ENCODE measurements around the gene SORCS2. TPM values are rescaled to one million over a fixed set of nuclear protein-coding genes. Genes with fewer than 3 reads are reported as not detected.

Gene SORCS2
- total RNA-seq, 2 experiments from 2014 or later: not detected

DNA sequence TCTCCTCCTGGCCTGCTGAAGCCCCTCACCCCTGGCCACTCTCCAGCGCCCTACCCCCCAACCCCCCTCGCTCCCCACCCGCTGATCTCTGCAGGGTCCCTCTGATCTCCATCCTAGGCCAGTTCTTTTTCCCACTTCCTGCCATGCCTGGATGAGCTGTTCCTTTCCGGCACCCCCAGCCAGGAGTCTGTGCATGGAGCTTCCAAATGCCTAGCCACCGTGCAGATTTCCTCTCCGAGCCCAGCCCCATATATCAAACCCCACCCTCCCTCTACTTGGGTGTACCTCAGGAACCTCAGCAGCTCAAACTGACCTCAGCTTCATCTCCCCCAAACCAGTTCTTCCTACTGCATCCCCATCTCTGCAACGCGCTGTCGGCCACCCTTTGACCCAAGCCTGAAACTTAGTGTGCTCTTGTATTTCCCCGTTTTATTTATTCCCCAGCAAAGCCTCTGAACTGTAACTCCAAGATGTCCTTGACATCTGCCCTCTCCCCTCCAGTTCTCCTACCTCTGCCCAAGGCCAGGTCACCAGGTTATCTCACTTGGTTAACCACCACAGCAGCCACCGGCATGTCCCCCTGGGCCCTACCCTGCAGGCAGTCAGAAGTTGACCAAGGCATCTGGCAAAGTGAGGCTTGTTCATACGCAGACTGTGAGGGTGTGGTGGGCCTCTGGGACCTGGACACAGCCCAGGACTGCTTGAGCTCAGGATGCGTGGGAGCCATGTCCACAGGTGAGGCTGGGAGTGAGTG is 437.3 kb downstream of the SORCS2 start:
- ATAC-seq (no peak), DNase-seq (no peak)
- ChIA-PET POLR2A (interaction anchor here (0.7 kb wide), 1 partner anchor 423 kb away, joined by 3 read pairs; no protein-coding TSS in a partner anchor), CTCF (no interaction called here)
- Mint-ChIP-seq H3K27ac (no peak overlapping the region), H3K4me3 (no peak overlapping the region), H3K27me3 (ENCODE audit: low read depth) (peaks cover 12% of the 10 kb centered on the region), H3K36me3 (ENCODE audit: low read depth) (no peaks in the 10 kb centered on the region), H3K9me3 (ENCODE audit: insufficient read depth) (no peaks in the 10 kb centered on the region), H3K4me1 (ENCODE audit: low read depth) (no peaks in the 10 kb centered on the region)

GRCh38 chr4:7630568-7631287 is 438.4 kb downstream of the SORCS2 start:
- no peak overlapping the region for H3K4me3 Mint-ChIP-seq
- CTCF ChIA-PET: no interaction called here

DNA sequence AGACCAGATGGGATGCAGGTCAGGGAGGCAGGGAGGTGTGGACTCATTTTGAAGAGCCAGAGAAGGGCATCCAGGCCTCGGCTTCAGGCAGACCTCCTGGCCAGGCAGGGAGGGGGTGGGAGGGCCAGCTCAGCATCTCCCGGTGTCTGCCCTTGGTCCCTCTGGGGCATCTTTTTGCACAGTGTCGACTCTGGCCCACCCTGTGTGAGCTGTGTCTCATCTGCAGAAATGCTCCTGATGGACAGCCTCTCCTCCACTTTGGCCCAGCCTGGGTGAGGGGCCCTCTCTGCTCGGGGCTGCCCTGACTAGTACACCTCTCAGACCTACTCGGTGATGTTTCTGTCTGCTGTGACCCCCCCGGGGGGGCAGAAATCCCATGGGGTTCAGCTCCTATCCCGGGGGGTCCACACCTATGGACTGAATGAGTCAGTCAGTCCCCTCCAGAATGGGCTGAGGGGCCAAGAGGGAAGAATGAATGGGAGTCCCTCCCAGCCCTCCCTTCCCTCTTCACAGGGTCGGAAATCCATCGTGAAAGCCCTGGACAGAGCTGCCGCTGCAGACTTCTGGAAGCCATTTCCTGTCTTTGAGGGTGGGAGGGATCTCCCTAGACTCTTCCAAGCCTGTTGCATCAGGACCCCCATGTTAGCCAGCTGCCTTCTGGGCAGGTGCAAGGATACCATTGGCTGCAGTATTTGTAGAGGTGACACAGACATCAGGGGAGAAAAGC is 439.1 kb downstream of the SORCS2 start:
- no peaks in the 10 kb centered on the region for H3K4me1 Mint-ChIP-seq (ENCODE audit: low read depth)
- no peak for DNase-seq
- no peak for ATAC-seq
- no peaks in the 10 kb centered on the region for H3K36me3 Mint-ChIP-seq (ENCODE audit: low read depth)
- H3K4me3 Mint-ChIP-seq: no peak overlapping the region
- ChIA-PET CTCF (no interaction called here), POLR2A (no interaction called here)
- H3K9me3 Mint-ChIP-seq (ENCODE audit: insufficient read depth): no peaks in the 10 kb centered on the region
- no peak overlapping the region for H3K27ac Mint-ChIP-seq
- peaks cover 8% of the 10 kb centered on the region for H3K27me3 Mint-ChIP-seq (ENCODE audit: low read depth)

More at GRCh38 chr4:7630568-7631287, 438.4 kb downstream of the SORCS2 start:
- H3K27me3 Mint-ChIP-seq (ENCODE audit: low read depth): peaks cover 8% of the 10 kb centered on the region
- H3K9me3 Mint-ChIP-seq (ENCODE audit: insufficient read depth): no peaks in the 10 kb centered on the region
- ATAC-seq (no peak), DNase-seq (no peak)
- H3K27ac Mint-ChIP-seq: no peak overlapping the region
- no peaks in the 10 kb centered on the region for H3K36me3 Mint-ChIP-seq (ENCODE audit: low read depth)
- POLR2A ChIA-PET: no interaction called here
- H3K4me1 Mint-ChIP-seq (ENCODE audit: low read depth): no peaks in the 10 kb centered on the region

DNA sequence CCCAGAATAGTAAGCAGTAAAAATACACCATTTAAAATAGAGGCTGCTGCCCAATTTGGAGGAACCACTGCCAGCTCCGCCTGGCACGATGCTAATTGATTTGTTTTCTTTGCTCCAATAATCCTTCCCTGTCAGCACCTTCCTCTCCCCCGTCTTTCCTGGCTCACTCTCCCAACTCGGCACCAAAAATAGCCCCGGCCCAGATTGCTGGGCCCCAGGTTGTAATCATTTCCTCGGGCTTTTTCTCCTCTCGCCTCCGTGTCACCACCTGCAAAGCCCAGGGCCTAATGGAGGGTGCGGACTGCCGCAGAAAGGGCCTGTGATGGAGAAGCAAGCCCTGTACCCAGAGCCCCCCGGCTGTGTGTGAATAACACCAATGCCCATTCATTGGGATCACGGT is 440.0 kb downstream of the SORCS2 start:
- ChIA-PET CTCF (no interaction called here), POLR2A (no interaction called here)

GRCh38 chr4:7632971-7633370 is 440.6 kb downstream of the SORCS2 start:
- ChIA-PET CTCF (no interaction called here), POLR2A (no interaction called here)
- H3K27me3 Mint-ChIP-seq (ENCODE audit: low read depth): peaks cover 8% of the 10 kb centered on the region
- no peaks in the 10 kb centered on the region for H3K9me3 Mint-ChIP-seq (ENCODE audit: insufficient read depth)
- H3K27ac Mint-ChIP-seq: no peak overlapping the region
- H3K36me3 Mint-ChIP-seq (ENCODE audit: low read depth): no peaks in the 10 kb centered on the region
- ATAC-seq (no peak), DNase-seq (no peak)
- no peaks in the 10 kb centered on the region for H3K4me1 Mint-ChIP-seq (ENCODE audit: low read depth)
- H3K4me3 Mint-ChIP-seq: no peak overlapping the region

More for the DNA sequence above, 440.0 kb downstream of the SORCS2 start:
- no peak for DNase-seq
- no peak overlapping the region for H3K4me3 Mint-ChIP-seq
- no peak overlapping the region for H3K27ac Mint-ChIP-seq
- H3K27me3 Mint-ChIP-seq (ENCODE audit: low read depth): peaks cover 8% of the 10 kb centered on the region
- H3K36me3 Mint-ChIP-seq (ENCODE audit: low read depth): no peaks in the 10 kb centered on the region
- H3K4me1 Mint-ChIP-seq (ENCODE audit: low read depth): no peaks in the 10 kb centered on the region
- no peaks in the 10 kb centered on the region for H3K9me3 Mint-ChIP-seq (ENCODE audit: insufficient read depth)
- ATAC-seq: no peak

- ChIA-PET POLR2A (no interaction called here), CTCF (no interaction called here)
- DNase-seq: no peak
- ATAC-seq: no peak
- peaks cover 8% of the 10 kb centered on the region for H3K27me3 Mint-ChIP-seq (ENCODE audit: low read depth)
- H3K27ac Mint-ChIP-seq: no peak overlapping the region
- H3K4me3 Mint-ChIP-seq: no peak overlapping the region
- H3K36me3 Mint-ChIP-seq (ENCODE audit: low read depth): no peaks in the 10 kb centered on the region
- H3K9me3 Mint-ChIP-seq (ENCODE audit: insufficient read depth): no peaks in the 10 kb centered on the region
- H3K4me1 Mint-ChIP-seq (ENCODE audit: low read depth): no peaks in the 10 kb centered on the region
Measured at GRCh38 chr4:7634661-7635251, 442.4 kb downstream of the SORCS2 start.

DNA sequence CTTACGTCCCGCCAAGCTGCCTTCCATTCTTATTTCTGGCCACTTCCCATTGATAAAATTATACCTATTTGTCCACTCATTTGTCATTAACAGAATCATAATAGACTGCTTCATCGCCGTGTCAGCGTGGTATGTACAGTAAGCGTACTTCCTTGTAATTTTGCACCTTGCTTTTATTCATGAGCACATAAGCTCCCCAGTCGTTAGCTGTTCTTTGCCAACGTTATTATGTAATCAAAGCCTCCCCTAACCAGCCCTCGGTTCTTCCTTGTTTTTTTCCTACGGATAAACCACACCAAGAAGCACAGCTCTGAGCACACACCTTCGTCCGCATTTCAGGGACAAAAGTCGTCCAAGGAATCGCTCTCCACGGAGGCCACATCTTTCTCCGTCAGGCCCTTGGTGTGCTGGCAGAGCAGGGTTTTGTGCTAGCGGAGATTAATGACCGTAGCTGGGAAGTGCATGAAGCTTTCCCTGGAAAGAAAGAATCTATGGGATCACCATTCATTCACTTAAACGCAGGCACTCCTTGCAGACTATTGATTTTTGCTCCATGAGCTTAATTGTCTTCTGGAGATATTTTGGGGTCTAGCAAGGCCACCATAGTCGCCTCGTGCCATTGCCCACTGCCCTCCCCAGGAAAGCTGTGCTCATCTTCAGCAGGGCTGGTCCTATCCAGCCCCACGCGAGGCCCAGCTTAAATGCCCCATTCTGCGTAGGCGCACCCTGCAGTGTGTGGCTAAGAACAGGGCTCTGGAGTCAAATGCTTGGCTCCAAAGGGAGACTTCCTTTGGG is 443.3 kb downstream of the SORCS2 start:
- Mint-ChIP-seq H3K4me1 (ENCODE audit: low read depth) (no peaks in the 10 kb centered on the region), H3K9me3 (ENCODE audit: insufficient read depth) (no peaks in the 10 kb centered on the region), H3K27me3 (ENCODE audit: low read depth) (peaks cover 8% of the 10 kb centered on the region), H3K36me3 (ENCODE audit: low read depth) (no peaks in the 10 kb centered on the region), H3K4me3 (no peak overlapping the region), H3K27ac (no peak overlapping the region)
- POLR2A ChIA-PET: no interaction called here
- CTCF ChIA-PET: no interaction called here
- no peak for DNase-seq
- ATAC-seq: no peak

DNA sequence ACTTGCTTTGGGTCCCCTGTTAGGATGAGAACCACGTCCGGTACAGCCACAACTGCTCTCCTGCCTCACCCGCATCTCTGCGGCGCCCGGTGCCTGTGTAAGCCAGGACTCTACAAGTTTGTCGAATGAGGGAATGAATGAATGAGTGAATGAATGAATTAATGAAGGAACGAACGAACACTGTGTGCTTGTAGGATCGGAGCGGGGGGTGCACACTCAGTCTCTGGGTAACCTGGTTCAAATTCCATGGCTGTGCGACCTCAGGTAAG is 443.8 kb downstream of the SORCS2 start:
- POLR2A ChIA-PET: interaction anchor here (0.7 kb wide), 1 partner anchor 301 kb away, joined by 3 read pairs; no protein-coding TSS in a partner anchor
- no peak for ATAC-seq
- no peaks in the 10 kb centered on the region for H3K9me3 Mint-ChIP-seq (ENCODE audit: insufficient read depth)
- CTCF ChIA-PET: no interaction called here
- H3K4me1 Mint-ChIP-seq (ENCODE audit: low read depth): no peaks in the 10 kb centered on the region
- H3K27me3 Mint-ChIP-seq (ENCODE audit: low read depth): peaks cover 8% of the 10 kb centered on the region
- no peaks in the 10 kb centered on the region for H3K36me3 Mint-ChIP-seq (ENCODE audit: low read depth)
- no peak overlapping the region for H3K27ac Mint-ChIP-seq
- no peak for DNase-seq
- no peak overlapping the region for H3K4me3 Mint-ChIP-seq

- Mint-ChIP-seq H3K27ac (no peak overlapping the region), H3K9me3 (ENCODE audit: insufficient read depth) (no peaks in the 10 kb centered on the region), H3K36me3 (ENCODE audit: low read depth) (no peaks in the 10 kb centered on the region), H3K4me3 (no peak overlapping the region), H3K4me1 (ENCODE audit: low read depth) (no peaks in the 10 kb centered on the region), H3K27me3 (ENCODE audit: low read depth) (peaks cover 13% of the 10 kb centered on the region)
- POLR2A ChIA-PET: no interaction called here
- no peak for ATAC-seq
- DNase-seq: no peak
- CTCF ChIA-PET: no interaction called here
Measured at GRCh38 chr4:7637139-7637538, 444.8 kb downstream of the SORCS2 start.

GRCh38 chr4:7637971-7638370 is 445.6 kb downstream of the SORCS2 start:
- POLR2A ChIA-PET: no interaction called here
- H3K27me3 Mint-ChIP-seq (ENCODE audit: low read depth): peaks cover 17% of the 10 kb centered on the region
- no peaks in the 10 kb centered on the region for H3K9me3 Mint-ChIP-seq (ENCODE audit: insufficient read depth)
- H3K27ac Mint-ChIP-seq: no peak overlapping the region
- CTCF ChIA-PET: no interaction called here
- DNase-seq (no peak), ATAC-seq (no peak)
- no peak overlapping the region for H3K4me3 Mint-ChIP-seq
- H3K36me3 Mint-ChIP-seq (ENCODE audit: low read depth): no peaks in the 10 kb centered on the region
- no peaks in the 10 kb centered on the region for H3K4me1 Mint-ChIP-seq (ENCODE audit: low read depth)

DNA sequence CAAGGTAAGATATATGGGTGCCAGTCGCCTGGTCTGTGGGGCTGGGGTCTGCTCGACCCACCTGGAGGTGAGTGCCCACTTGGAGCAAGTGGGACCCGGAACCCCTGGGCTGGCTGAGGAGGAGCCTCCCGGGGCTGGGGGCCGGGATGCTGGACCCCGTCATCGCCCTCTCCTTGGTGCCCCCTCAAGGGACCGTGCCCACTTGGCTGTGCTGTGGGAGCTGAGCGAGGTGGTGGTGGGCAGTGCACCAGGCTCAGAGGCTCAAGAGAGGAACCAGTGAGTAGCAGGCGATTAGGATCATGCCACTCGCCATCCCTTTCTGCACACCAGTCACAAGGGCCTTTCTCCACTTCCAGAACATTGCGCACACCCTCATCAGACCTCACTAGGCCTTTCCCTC is 446.2 kb downstream of the SORCS2 start:
- H3K4me3 Mint-ChIP-seq: no peak overlapping the region
- CTCF ChIA-PET: no interaction called here
- no peak for DNase-seq
- H3K9me3 Mint-ChIP-seq (ENCODE audit: insufficient read depth): no peaks in the 10 kb centered on the region
- no peak overlapping the region for H3K27ac Mint-ChIP-seq
- POLR2A ChIA-PET: no interaction called here
- ATAC-seq: no peak
- no peaks in the 10 kb centered on the region for H3K36me3 Mint-ChIP-seq (ENCODE audit: low read depth)
- no peaks in the 10 kb centered on the region for H3K4me1 Mint-ChIP-seq (ENCODE audit: low read depth)
- peaks cover 15% of the 10 kb centered on the region for H3K27me3 Mint-ChIP-seq (ENCODE audit: low read depth)

All from activated CD8-positive, alpha-beta T cell treated with anti-CD3 and anti-CD28 coated beads, Interleukin-2, amount 10 ng/mL, durations not matched to agents 7 days and 5 days (primary cell).